Myometrial cell (primary cell): ENCODE results near the gene GRM2. TPM values are rescaled to one million over a fixed set of nuclear protein-coding genes. Genes with fewer than 3 reads are reported as not detected.

ENCODE experiments used
- total RNA-seq: library from RNA; depleted of rRNA; stranded (reverse); fragments of >200 nt; gene quantifications from 2 replicates; pipeline ENCODE4 v1.2.3, GENCODE V29; 2015

GRM2 gene
- not detected in 2 replicates for total RNA-seq

GRCh38 chr3:51706788-51707731, at the start of gene GRM2:
Gene GRM2 (plus strand): TSS chr3:51707068. CDS start chr3:51708984, 1,916 bp downstream.

GRCh38 chr3:51670823-51671733, 35.8 kb upstream of the GRM2 start, which contains the start of gene TEX264:
Gene TEX264 (plus strand): TSS chr3:51671252. CDS start chr3:51674305, 3,053 bp downstream.

Other genes with a start within 250 kb of the GRM2 start
- 5.5 and 8.9 TPM in 2 replicates for gene DCAF1, start 207.1 kb upstream of the GRM2 start, total RNA-seq
- gene RAD54L2, start 168.3 kb upstream of the GRM2 start, total RNA-seq, result 7.8 and 9.2 TPM in 2 replicates
- gene TEX264, start 35.8 kb upstream of the GRM2 start, total RNA-seq, result 55.3 and 64.9 TPM in 2 replicates
- gene IQCF6, start 72.2 kb downstream of the GRM2 start, total RNA-seq, result not detected in 2 replicates
- gene IQCF2, start 154.5 kb downstream of the GRM2 start, total RNA-seq, result not detected in 2 replicates
- not detected in 2 replicates for gene IQCF5, start 168.5 kb downstream of the GRM2 start, total RNA-seq
- not detected in 2 replicates for gene IQCF1, start 196.3 kb downstream of the GRM2 start, total RNA-seq
- 25.5 and 30.0 TPM in 2 replicates for gene RRP9, start 234.8 kb downstream of the GRM2 start, total RNA-seq
- gene PARP3, start 235.3 kb downstream of the GRM2 start, total RNA-seq, result 35.6 and 51.3 TPM in 2 replicates
- gene GPR62, start 248.3 kb downstream of the GRM2 start, total RNA-seq, result not detected in 2 replicates